Activated T-helper 2 cell treated with anti-CD3 and anti-CD28 coated beads, Interferon-gamma antibody, Interleukin-2, Interleukin-4, amounts not matched to agents 10 μg/mL and 5 μg/mL and 100 μg/mL, durations not matched to agents 14 hours and 24 hours and 36 hours (primary cell): ENCODE results near the gene TMEM151B. TPM values are rescaled to one million over a fixed set of nuclear protein-coding genes. Genes with fewer than 3 reads are reported as not detected.

Experiments used
- DNase-seq: peaks from one replicate; pipeline ENCODE4 v3.0.0; 2021; ENCODE audit warnings: low spot score
- H3K27ac Mint-ChIP-seq: one replicate; pipeline ENCODE4 v1.8.0; 2021; ENCODE audit warnings: mixed read lengths
- H3K27me3 Mint-ChIP-seq: one replicate; pipeline ENCODE4 v1.8.0; 2021; ENCODE audit warnings: low read depth, mixed read lengths
- H3K36me3 Mint-ChIP-seq: one replicate; pipeline ENCODE4 v1.8.0; 2021; ENCODE audit warnings: low read depth, mixed read lengths
- H3K4me1 Mint-ChIP-seq: one replicate; pipeline ENCODE4 v1.8.0; 2021; ENCODE audit warnings: low read depth, mixed read lengths
- H3K4me3 Mint-ChIP-seq: one replicate; pipeline ENCODE4 v1.8.0; 2021; ENCODE audit warnings: low read depth, mild to moderate bottlenecking, moderate library complexity, mixed read lengths
- H3K9me3 Mint-ChIP-seq: one replicate; pipeline ENCODE4 v1.8.0; 2021; ENCODE audit warnings: mixed read lengths
- intact Hi-C: fragments of 100-400 bp; cut with micrococcal nuclease; formaldehyde crosslinking; loops from one replicate; pipeline ENCODE4 v1.15.1; 2023
- total RNA-seq: library from RNA; stranded (reverse); gene quantifications from 2 replicates; pipeline ENCODE4 v1.2.3, GENCODE V29; 2022

Gene TMEM151B
- total RNA-seq, 1 donor from 2014 or later, result not detected

GRCh38 chr6:44356487-44356886, 86.2 kb downstream of the TMEM151B start:
- no peak for DNase-seq
- Mint-ChIP-seq H3K27ac (no peak overlapping the region), H3K36me3 (no peaks in the 10 kb centered on the region), H3K4me1 (no peaks in the 10 kb centered on the region), H3K27me3 (peaks cover 26% of the 10 kb centered on the region), H3K4me3 (no peak overlapping the region), H3K9me3 (no peaks in the 10 kb centered on the region)
- intact Hi-C loops, result no loop called here

Other genes with a start within 250 kb of the TMEM151B start
- gene MRPL14, start 143.0 kb upstream of the TMEM151B start, total RNA-seq, result 67.3 and 70.3 TPM in 2 replicates
- gene TMEM63B, start 142.9 kb upstream of the TMEM151B start, total RNA-seq, result 20.3 and 23.6 TPM in 2 replicates
- gene CAPN11, start 111.6 kb upstream of the TMEM151B start, total RNA-seq, result 0.09 and 0.30 TPM in 2 replicates
- not detected in 2 replicates for gene MYMX, start 53.5 kb upstream of the TMEM151B start, total RNA-seq
- gene SLC29A1, start 46.9 kb upstream of the TMEM151B start, total RNA-seq, result 125 and 134 TPM in 2 replicates
- 2,402 and 2,404 TPM in 2 replicates for gene HSP90AB1, start 23.3 kb upstream of the TMEM151B start, total RNA-seq
- 27.6 and 29.6 TPM in 2 replicates for gene SLC35B2, start 12.9 kb upstream of the TMEM151B start, total RNA-seq
- 23.8 and 25.1 TPM in 2 replicates for gene NFKBIE, start 4.9 kb upstream of the TMEM151B start, total RNA-seq
- 21.6 and 22.9 TPM in 2 replicates for gene AARS2, start 42.9 kb downstream of the TMEM151B start, total RNA-seq
- not detected in 2 replicates for gene SPATS1, start 72.2 kb downstream of the TMEM151B start, total RNA-seq
- gene CDC5L, start 117.3 kb downstream of the TMEM151B start, total RNA-seq, result 27.7 and 28.1 TPM in 2 replicates